GM19099 (cell line): ENCODE measurements around the gene SPATA3.

Source experiments
- POLR2A ChIP-seq: IDR thresholded peaks from 3 replicates; pipeline ENCODE4 v1.6.1; 2011; ENCODE audit warnings: low read depth; ENCODE audit not compliant: insufficient read length; ENCODE audit errors: extremely low read depth

Gene SPATA3

DNA sequence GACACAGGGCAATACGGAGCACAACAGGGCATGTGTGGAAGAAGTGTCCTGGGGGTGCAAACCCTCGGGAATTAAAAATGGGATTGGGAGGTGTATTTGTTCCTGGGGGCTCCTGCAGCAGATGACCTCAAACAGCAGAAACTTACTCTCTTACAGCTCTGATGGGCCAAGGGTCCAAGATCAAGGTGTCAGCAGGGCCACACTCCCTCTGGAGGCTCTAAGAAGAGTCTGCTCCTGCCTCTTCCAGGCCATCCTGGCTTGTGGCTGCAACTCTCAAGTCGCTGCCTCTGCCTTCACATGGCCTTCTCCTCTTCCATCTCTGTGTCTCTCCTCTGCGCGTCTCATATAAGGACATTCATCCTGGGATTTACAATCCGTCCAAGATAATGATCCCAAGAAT, 12.4 kb upstream of the SPATA3 start:
- no peak for TF ChIP-seq POLR2A

DNA sequence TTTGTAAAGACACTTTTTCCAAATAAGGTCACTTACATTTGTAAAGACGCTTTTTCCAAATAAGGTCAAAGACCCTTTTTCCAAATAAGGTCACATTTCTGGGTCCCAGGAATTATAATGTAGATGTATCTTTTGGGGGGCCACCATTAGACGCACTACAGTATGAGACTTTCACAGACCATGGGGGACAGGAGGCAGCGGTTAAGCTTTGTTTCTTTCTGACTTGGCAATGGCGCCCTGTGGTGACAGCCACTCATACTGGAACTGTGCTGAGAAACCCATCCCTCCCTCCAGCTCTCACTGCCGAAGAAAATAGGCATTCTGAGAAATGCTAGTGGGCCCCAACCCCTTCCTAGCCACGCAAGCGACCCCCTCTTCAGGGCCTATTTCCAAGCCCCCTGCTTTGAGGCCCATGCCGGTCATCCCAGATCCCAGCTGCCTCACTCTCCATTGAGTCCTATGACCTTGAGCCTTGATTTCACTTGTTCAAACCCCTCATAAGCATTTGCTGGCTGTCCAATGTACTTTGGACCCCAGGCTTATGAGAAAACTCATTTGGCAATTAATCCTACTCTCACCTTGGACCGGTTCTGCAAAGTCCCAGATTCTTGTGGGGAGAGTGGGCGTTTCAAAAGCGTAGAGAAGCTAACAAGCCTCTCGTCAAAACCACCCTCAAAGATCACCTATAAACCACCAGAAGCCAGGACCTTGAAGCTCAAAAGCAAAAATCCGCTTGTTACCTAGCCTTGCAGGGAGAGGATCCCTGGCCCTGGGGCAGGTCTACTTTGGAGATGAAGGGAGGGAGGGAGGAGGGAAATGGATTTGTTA, 11.3 kb upstream of the SPATA3 start:
- TF ChIP-seq POLR2A: peak; percentile 41

GRCh38 chr2:230985519-230986231, 10.2 kb upstream of the SPATA3 start:
- no peak for TF ChIP-seq POLR2A

DNA sequence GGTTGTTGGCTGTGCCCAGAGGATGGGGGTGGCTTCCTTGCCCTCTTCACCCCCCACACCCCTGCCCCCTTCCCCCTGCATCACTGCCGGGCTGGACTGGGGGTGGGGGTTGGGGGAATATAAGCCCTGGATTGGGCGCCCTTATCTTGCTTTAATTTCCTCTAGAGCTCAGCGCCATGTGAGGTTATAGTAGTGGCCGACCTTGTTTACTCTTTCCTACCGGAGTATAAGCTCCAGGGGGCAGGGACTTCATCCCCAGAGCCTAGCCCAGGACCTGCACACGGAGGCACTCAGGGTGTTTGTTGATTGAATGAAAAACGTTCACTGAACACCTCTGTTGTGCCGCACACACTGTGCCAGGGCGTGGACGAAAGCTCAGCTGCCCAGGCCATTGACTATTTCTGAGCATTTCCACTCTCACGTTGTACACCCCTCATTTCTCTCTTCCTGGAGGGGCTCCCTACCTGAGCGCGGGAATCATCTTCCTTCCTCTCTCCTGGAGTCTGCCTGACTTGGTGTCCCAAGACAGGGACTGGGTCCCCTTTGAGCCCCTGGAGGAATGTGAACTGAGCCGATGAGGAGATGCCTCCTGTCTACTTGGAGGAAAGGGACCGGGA, 9.3 kb upstream of the SPATA3 start:
- TF ChIP-seq POLR2A: peak; percentile 5

GRCh38 chr2:230987137-230988020, 8.5 kb upstream of the SPATA3 start:
- peak; percentile 1 for TF ChIP-seq POLR2A

GRCh38 chr2:230989731-230990130, 6.2 kb upstream of the SPATA3 start:
- no peak for TF ChIP-seq POLR2A

DNA sequence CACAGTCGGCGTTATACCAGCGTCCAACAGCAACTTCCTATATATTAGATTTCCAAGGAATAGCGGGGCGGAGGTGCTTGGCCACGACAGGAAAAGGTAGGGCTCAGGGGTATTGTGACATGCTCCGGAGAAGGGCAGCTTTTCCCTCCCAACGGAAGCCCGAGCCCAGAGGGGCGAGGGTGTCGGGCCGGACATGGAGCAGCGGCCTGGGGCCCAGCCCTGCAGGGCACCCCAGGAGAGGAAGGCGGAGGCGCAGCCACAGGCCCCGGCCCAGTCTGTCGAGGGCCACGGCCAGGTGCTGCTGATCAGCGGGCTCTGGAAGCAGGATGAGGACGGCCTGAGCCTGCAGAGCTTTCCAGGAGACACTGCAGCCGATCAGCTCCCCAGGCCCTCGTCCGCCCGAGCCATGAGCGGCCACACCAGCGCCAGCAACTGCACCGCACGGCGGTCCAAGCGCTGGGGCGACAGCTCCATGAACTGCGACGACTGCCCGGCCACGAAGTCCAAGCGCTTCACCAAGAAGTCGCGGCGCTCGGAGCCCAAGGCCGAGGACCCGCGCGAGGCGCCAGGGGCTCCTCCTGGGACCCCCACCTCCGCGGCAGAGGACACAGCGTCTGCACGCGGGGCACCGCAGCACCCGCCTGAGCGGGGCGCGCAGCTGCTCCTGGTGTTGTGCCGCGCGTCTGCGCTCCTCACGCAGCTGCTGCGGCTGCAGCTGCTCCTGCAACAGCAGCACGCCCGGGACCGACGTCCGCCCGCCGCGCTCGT, 5.6 kb upstream of the SPATA3 start:
- no peak for TF ChIP-seq POLR2A

DNA sequence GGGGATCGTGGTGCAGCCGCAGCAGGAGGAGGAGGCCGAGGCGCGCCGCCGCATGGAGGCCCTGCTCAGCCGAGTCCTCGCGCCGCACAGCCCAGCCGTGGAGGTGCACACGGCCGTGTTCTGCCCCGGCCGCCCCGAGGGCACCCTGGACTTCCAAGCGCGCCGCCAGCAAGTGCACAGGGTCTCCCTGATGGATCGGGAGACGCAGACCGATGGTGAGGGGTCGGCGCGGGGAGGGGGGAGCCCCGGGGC, 5.1 kb upstream of the SPATA3 start:
- no peak for TF ChIP-seq POLR2A

DNA sequence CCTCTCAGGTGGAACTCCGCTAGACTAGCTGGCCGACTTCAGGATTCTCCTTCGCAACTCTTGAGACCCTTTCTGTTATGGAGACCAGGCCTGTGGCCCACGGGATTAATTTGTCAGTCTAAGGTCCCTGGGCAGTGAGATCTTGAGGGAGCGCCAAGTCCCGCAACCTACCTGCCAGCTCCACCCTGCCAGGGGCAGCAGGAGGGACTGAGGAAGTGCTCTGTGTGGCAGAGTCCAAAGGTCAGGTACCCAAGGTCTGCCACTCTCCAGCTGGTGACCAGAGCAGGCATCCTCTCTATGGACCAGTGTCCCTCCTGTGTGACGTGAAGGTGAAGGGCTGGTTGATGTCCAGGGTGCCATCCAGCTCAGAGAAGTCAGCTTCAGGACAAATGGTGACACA, 4.3 kb upstream of the SPATA3 start:
- no peak for TF ChIP-seq POLR2A

GRCh38 chr2:230996661-230997060, 740 bp downstream of the SPATA3 start:
- no peak for TF ChIP-seq POLR2A

- TF ChIP-seq POLR2A: no peak
Measured at GRCh38 chr2:230998882-230999281, 3.0 kb downstream of the SPATA3 start.

- no peak for TF ChIP-seq POLR2A
Measured at GRCh38 chr2:230999477-230999876, 3.6 kb downstream of the SPATA3 start.

DNA sequence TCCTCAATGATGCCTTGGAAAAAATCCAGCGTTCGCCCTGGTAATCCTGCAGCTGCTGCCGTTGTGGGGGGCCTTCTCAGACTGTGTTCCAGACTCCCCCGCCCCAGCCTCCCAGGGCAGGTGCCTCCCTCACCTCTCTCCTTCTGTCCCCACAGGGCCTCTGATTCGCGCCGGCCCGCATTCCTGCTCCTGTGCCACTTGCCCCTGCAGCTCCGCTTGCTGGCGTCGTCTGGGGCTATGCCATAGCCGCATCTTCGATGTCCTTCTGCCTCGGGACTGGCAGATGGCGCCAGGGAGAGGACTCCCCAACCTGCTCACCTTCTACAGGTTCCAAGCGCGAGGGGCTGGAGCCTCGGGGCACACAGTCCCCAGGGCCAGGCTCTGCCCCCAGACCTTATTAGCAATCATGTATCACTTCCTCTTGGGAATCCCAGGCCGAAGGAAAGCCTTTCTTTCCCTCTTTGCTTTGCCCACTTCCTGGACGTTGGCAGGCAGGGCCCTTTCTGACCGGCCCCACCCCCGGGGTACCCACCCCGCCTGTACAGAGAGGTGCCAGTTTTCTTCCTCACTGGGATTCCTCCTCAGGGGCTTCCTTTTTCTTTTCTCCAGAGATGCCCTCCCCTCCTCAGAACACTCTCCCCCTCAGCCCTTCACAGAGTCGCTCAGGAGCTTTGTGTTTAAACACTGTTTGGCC, 4.4 kb downstream of the SPATA3 start:
- no peak for TF ChIP-seq POLR2A

GRCh38 chr2:231001036-231001435, 5.1 kb downstream of the SPATA3 start:
- no peak for TF ChIP-seq POLR2A
